GM19240 (cell line): ENCODE measurements around the gene DGKQ.
A peak's percentile ranks its signal among the peaks of the same experiment; 100 is the strongest.

Experiments
- DNase-seq: peaks from one replicate; pipeline ENCODE4 v3.0.0; 2011; ENCODE audit warnings: low spot score; ENCODE audit not compliant: insufficient read length

DGKQ gene

GRCh38 chr4:995311-996026 lies 22.1 kb upstream of the DGKQ start:
- no peak for DNase-seq

GRCh38 chr4:993111-994029 lies 20.0 kb upstream of the DGKQ start, which contains the start of gene SLC26A1:
TSS of gene SLC26A1 (minus strand) at chr4:993404. CDS start at chr4:991703, 1,701 bp downstream.
- no peak for DNase-seq

- DNase-seq, result no peak
Measured at GRCh38 chr4:992297-993110, 19.1 kb upstream of the DGKQ start.

GRCh38 chr4:991451-992296 lies 18.3 kb upstream of the DGKQ start:
- DNase-seq, result no peak

GRCh38 chr4:990746-991367 lies 17.5 kb upstream of the DGKQ start:
- DNase-seq, result no peak

- DNase-seq, result no peak
Measured at GRCh38 chr4:989722-990471, 16.5 kb upstream of the DGKQ start.

GRCh38 chr4:988726-989721 lies 15.7 kb upstream of the DGKQ start:
- no peak for DNase-seq

GRCh38 chr4:987624-988513 lies 14.5 kb upstream of the DGKQ start:
- DNase-seq, result no peak

GRCh38 chr4:986879-987623 lies 13.7 kb upstream of the DGKQ start, which contains the start of gene IDUA:
TSS of gene IDUA (plus strand) at chr4:987044. CDS start at chr4:987085, 41 bp downstream.
- peak; percentile 85 for DNase-seq

- DNase-seq, result no peak
Measured at GRCh38 chr4:986428-986878, 13.1 kb upstream of the DGKQ start.

GRCh38 chr4:985123-985830 lies 11.9 kb upstream of the DGKQ start:
- peak; percentile 66 for DNase-seq

GRCh38 chr4:984336-985054 lies 11.1 kb upstream of the DGKQ start:
- no peak for DNase-seq

GRCh38 chr4:982814-983213 lies 9.4 kb upstream of the DGKQ start:
- DNase-seq, result no peak

GRCh38 chr4:982291-982690 lies 8.9 kb upstream of the DGKQ start:
- no peak for DNase-seq
